ENCODE results near the gene ZNF827.
A peak's percentile ranks its signal among the peaks of the same experiment; 100 is the strongest.

The ZNF827 gene

DNA sequence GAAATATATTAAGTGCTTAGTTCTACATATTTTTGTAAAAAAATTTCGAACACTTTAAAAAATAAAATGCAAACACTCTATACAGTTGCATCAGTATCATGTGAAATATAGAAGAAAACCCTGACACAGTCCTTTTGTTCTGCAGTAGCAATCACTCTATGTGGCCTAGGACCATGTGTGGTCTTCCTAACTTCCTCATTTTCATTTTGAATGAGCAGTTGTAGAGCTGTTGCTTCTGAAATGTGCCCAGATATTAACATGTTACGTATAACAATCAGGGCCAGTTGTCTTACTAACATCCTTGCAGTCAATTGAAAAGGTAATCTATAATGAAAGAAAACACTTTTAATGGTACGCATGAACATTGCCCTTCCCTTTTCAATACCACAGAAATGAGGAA is 107.9 kb downstream of the ZNF827 start:
- no peak overlapping the region for H3K9ac ChIP-seq (ENCODE audit: low read length)

DNA sequence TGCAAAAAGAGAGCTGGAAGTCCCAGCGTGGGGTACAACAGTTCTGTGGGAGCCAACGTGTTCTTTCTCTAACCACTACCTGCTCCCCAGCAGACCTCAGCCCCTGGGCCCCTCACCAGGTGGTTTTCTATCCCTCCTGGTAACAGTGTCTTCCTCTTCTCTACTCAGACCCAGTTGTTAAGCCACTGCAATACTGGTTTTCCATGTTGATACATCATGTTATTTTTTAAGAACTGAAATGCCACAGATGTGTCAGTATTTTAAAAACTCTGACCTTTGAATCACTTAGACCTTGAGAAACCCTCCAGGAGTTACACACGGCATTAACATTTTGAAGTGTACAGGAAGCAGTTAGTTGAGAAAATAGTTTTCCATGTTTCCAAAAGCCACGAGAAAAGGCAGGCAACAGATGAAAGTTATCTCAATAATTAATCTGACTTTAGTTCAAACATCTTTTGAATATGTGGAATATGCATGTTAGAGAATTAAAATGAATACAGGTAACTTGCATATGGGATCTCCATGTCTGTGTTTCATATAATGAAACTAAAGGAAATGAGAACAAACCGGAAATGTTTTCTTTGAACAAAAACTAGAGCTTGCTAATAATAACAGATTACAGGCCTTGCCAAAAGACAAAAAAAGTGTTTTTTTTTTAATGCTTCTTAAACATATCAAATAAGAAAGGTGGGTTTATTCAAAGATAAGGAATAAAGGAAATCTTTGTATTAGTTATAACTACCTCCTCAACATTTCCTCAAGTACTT is 108.8 kb downstream of the ZNF827 start:
- H3F3A ChIP-seq (ENCODE audit: insufficient read depth) = peaks cover 24% of the 10 kb centered on the region; the same call in 1 of the 2 replicates
- H4K20me1 ChIP-seq (ENCODE audit: low read depth, low read length) = no peaks in the 10 kb centered on the region
- H3K4me2 ChIP-seq (ENCODE audit: low read depth, low read length, poor library complexity, severe bottlenecking) = peak overlapping the region; percentile 21
- no peaks in the 10 kb centered on the region for H3K9me2 ChIP-seq (replicated peaks; ENCODE audit: insufficient read depth, low read length)
- peak overlapping the region; percentile 31 for H3K27ac ChIP-seq (ENCODE audit: low read depth, low read length)
- TF ChIP-seq, protein P1, sequence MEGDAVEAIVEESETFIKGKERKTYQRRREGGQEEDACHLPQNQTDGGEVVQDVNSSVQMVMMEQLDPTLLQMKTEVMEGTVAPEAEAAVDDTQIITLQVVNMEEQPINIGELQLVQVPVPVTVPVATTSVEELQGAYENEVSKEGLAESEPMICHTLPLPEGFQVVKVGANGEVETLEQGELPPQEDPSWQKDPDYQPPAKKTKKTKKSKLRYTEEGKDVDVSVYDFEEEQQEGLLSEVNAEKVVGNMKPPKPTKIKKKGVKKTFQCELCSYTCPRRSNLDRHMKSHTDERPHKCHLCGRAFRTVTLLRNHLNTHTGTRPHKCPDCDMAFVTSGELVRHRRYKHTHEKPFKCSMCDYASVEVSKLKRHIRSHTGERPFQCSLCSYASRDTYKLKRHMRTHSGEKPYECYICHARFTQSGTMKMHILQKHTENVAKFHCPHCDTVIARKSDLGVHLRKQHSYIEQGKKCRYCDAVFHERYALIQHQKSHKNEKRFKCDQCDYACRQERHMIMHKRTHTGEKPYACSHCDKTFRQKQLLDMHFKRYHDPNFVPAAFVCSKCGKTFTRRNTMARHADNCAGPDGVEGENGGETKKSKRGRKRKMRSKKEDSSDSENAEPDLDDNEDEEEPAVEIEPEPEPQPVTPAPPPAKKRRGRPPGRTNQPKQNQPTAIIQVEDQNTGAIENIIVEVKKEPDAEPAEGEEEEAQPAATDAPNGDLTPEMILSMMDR (IDR thresholded peaks at IDR 0.05; ENCODE audit: insufficient read depth, low read length, poor library complexity, severe bottlenecking) = no peak
- no peak for TF ChIP-seq EZH2phosphoT487 (conservative IDR thresholded peaks at IDR 0.05; ENCODE audit: low read length)
- peaks cover 16% of the 10 kb centered on the region for H3K36me3 ChIP-seq (ENCODE audit: low read length)
- no peaks in the 10 kb centered on the region for H3K27me3 ChIP-seq (ENCODE audit: low read length)
- H2AFZ ChIP-seq (ENCODE audit: low read depth, low read length, severe bottlenecking) = no peak overlapping the region
- H3K4me3 ChIP-seq (ENCODE audit: insufficient read depth, low read length, poor library complexity, severe bottlenecking) = no peak overlapping the region
- H3K9me3 ChIP-seq (ENCODE audit: insufficient read depth, low read length) = no peaks in the 10 kb centered on the region
- H3K9ac ChIP-seq (ENCODE audit: low read length) = no peak overlapping the region
- H3K79me2 ChIP-seq (ENCODE audit: insufficient read depth, low read length) = no peaks in the 10 kb centered on the region

More for the DNA sequence above, 107.9 kb downstream of the ZNF827 start:
- Histone ChIP-seq H3K4me2 (ENCODE audit: low read depth, low read length, poor library complexity, severe bottlenecking) (peak overlapping the region; percentile 21), H2AFZ (ENCODE audit: low read depth, low read length, severe bottlenecking) (no peak overlapping the region), H3F3A (ENCODE audit: insufficient read depth) (peaks cover 24% of the 10 kb centered on the region; the same call in 1 of the 2 replicates), H3K79me2 (ENCODE audit: insufficient read depth, low read length) (no peaks in the 10 kb centered on the region), H4K20me1 (ENCODE audit: low read depth, low read length) (no peaks in the 10 kb centered on the region), H3K27me3 (ENCODE audit: low read length) (no peaks in the 10 kb centered on the region), H3K9me2 (replicated peaks; ENCODE audit: insufficient read depth, low read length) (no peaks in the 10 kb centered on the region), H3K36me3 (ENCODE audit: low read length) (peaks cover 16% of the 10 kb centered on the region), H3K27ac (ENCODE audit: low read depth, low read length) (peak overlapping the region; percentile 31; the same call in 1 of the 2 replicates), H3K9me3 (ENCODE audit: insufficient read depth, low read length) (no peaks in the 10 kb centered on the region), H3K4me3 (ENCODE audit: insufficient read depth, low read length, poor library complexity, severe bottlenecking) (no peak overlapping the region)
- TF ChIP-seq EZH2phosphoT487 (conservative IDR thresholded peaks at IDR 0.05; ENCODE audit: low read length) = no peak

DNA sequence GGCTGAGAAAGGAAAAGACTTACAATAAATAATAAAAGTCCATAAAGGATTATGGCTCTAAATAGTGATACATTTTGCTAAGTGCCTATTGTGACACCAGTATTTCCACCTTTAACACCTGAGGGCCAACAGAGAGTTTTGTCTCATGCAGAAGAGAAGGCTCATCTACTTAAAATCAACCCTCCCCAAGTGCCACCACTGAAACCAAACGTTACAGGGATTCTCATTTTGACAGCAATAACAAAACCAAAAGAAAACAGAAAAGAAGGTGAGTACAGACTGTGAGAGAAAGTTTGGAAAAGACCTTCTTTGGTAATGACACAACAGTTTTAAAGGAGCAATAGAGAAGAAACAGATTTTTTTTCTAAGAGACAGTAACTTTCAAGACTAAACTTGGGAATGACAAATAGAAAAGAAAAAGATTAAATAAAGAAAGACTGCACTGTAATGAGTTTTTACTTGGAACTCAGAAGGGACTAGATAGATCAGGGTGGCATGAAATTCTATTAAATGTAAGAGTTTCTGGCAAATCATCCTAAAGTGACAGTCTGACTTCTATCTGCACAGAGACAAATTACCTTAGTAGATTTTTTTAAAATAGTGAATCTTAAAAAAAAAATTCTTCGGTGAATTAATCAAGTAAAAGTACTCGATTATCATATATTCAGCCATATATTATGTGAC is 109.7 kb downstream of the ZNF827 start:
- Histone ChIP-seq H3K4me2 (ENCODE audit: low read depth, low read length, poor library complexity, severe bottlenecking) (no peak overlapping the region), H3K27ac (ENCODE audit: low read depth, low read length) (no peak overlapping the region; the same call in 1 of the 2 replicates)
- TF ChIP-seq EZH2phosphoT487 (conservative IDR thresholded peaks at IDR 0.05; ENCODE audit: low read length) = no peak
- TF ChIP-seq, protein P1 (IDR thresholded peaks at IDR 0.05; ENCODE audit: insufficient read depth, low read length, poor library complexity, severe bottlenecking) = no peak

More for the DNA sequence above, 109.7 kb downstream of the ZNF827 start:
- no peaks in the 10 kb centered on the region for H3K9me2 ChIP-seq (replicated peaks; ENCODE audit: insufficient read depth, low read length)
- H2AFZ ChIP-seq (ENCODE audit: low read depth, low read length, severe bottlenecking) = no peak overlapping the region
- H3K79me2 ChIP-seq (ENCODE audit: insufficient read depth, low read length) = no peaks in the 10 kb centered on the region
- H3K27me3 ChIP-seq (ENCODE audit: low read length) = no peaks in the 10 kb centered on the region
- no peaks in the 10 kb centered on the region for H4K20me1 ChIP-seq (ENCODE audit: low read depth, low read length)
- H3K9me3 ChIP-seq (ENCODE audit: insufficient read depth, low read length) = no peaks in the 10 kb centered on the region
- H3K36me3 ChIP-seq (ENCODE audit: low read length) = peaks cover 16% of the 10 kb centered on the region
- peaks cover 24% of the 10 kb centered on the region; the same call in 1 of the 2 replicates for H3F3A ChIP-seq (ENCODE audit: insufficient read depth)
- H3K9ac ChIP-seq (ENCODE audit: low read length) = no peak overlapping the region
- no peak overlapping the region for H3K4me3 ChIP-seq (ENCODE audit: insufficient read depth, low read length, poor library complexity, severe bottlenecking)
